Endothelial cell (in vitro differentiated cells): ENCODE results near the gene TMEM163. TPM values are rescaled to one million over a fixed set of nuclear protein-coding genes. Genes with fewer than 3 reads are reported as not detected.
A peak's percentile ranks its signal among the peaks of the same experiment; 100 is the strongest.
"Not testable (repeated sequence)": the region's sequence is repeated elsewhere in the genome, so short reads cannot be mapped to it uniquely, and the experiment has no call there.

Source experiments
- DNase-seq: peaks from one replicate; pipeline ENCODE4 v3.0.0; 2021; ENCODE audit warnings: low spot score
- H3K27ac Mint-ChIP-seq: one replicate; pipeline ENCODE4 v1.8.0; 2021; ENCODE audit warnings: mixed read lengths, inconsistent platforms; ENCODE audit not compliant: unreplicated experiment
- H3K27me3 Mint-ChIP-seq: one replicate; pipeline ENCODE4 v1.8.0; 2021; ENCODE audit warnings: mild to moderate bottlenecking, moderate library complexity, mixed read lengths, inconsistent platforms; ENCODE audit not compliant: unreplicated experiment
- H3K36me3 Mint-ChIP-seq: one replicate; pipeline ENCODE4 v1.8.0; 2021; ENCODE audit warnings: mild to moderate bottlenecking, low read depth, mixed read lengths, inconsistent platforms; ENCODE audit not compliant: unreplicated experiment
- H3K4me1 Mint-ChIP-seq: one replicate; pipeline ENCODE4 v1.8.0; 2021; ENCODE audit warnings: mild to moderate bottlenecking, mixed read lengths, inconsistent platforms; ENCODE audit not compliant: unreplicated experiment
- H3K4me3 Mint-ChIP-seq: one replicate; pipeline ENCODE4 v1.8.0; 2021; ENCODE audit warnings: mild to moderate bottlenecking, mixed read lengths, inconsistent platforms; ENCODE audit not compliant: unreplicated experiment
- H3K9me3 Mint-ChIP-seq: one replicate; pipeline ENCODE4 v1.8.0; 2021; ENCODE audit warnings: mixed read lengths, inconsistent platforms; ENCODE audit not compliant: unreplicated experiment
- CTCF ChIP-seq: fragments of 200-600 bp; sonication (generic); IDR thresholded peaks from one replicate; pipeline ENCODE4 v1.5.0; 2021; ENCODE audit warnings: antibody characterized with exemption; ENCODE audit not compliant: unreplicated experiment
- total RNA-seq: library from RNA; stranded (reverse); fragmentation: NEBNext Ultra II Directional; extraction: Animal tissue kit (Norgen Biotek cat#: 25700); gene quantifications from one replicate; pipeline ENCODE4 v1.2.1, GENCODE V29; 2021; ENCODE audit not compliant: unreplicated experiment

TMEM163 gene
- total RNA-seq, 1 donor from 2014 or later: 150 TPM

DNA sequence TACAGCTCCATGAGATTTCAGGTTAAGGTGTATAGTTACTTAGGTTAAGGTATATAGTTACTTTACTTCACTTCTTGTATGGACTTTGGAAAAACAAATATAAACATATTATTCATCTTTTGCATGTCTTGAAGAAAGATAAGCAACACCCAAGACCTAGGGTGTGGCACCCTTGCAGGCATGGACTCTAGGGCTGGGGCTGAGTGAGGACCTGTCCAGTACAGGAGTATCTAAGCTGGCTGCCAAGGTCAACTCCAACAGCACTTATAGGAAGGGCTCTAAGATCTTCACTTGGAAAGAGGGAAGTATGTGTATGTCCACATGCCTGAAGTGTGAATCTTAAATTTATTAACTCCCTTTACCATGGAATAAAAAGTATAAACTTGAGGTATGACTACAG is 7.1 kb upstream of the TMEM163 start:
- DNase-seq: no peak
- H3K36me3 Mint-ChIP-seq: no peaks in the 10 kb centered on the region
- no peaks in the 10 kb centered on the region for H3K9me3 Mint-ChIP-seq
- H3K27ac Mint-ChIP-seq: no peak overlapping the region
- no peak for TF ChIP-seq CTCF
- no peaks in the 10 kb centered on the region for H3K4me1 Mint-ChIP-seq
- no peak overlapping the region for H3K4me3 Mint-ChIP-seq
- H3K27me3 Mint-ChIP-seq: peaks cover 4% of the 10 kb centered on the region

DNA sequence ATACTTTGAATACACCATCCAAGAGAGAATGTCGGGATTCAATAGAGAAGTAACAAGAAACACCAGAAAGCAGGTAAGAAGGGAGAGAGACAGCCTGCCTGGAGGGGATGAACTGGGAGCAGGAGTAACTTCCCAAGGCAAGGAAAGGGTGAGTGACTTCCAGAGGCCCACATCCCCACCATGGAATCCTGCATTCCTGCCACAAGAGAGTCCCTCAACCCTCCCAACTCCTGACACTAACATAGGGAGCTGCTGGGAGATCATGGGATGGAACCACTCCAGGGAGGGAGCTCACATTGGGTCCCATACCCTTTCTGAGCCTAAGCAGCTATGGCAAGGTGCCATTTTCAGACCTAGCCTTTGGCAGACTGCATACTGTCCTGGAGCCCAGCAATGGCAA is 5.5 kb upstream of the TMEM163 start:
- Mint-ChIP-seq H3K4me1 (peaks cover 4% of the 10 kb centered on the region), H3K27ac (no peak overlapping the region), H3K36me3 (peaks cover 13% of the 10 kb centered on the region), H3K4me3 (no peak overlapping the region), H3K27me3 (peaks cover 12% of the 10 kb centered on the region), H3K9me3 (no peaks in the 10 kb centered on the region)
- no peak for TF ChIP-seq CTCF
- no peak for DNase-seq

GRCh38 chr2:134723742-134724141 is 4.9 kb upstream of the TMEM163 start:
- Mint-ChIP-seq H3K36me3 (peaks cover 13% of the 10 kb centered on the region), H3K27me3 (peaks cover 12% of the 10 kb centered on the region)
- not testable (repeated sequence) for H3K9me3 Mint-ChIP-seq, H3K4me3 Mint-ChIP-seq, DNase-seq, H3K4me1 Mint-ChIP-seq, H3K27ac Mint-ChIP-seq

- peak; percentile 55 for TF ChIP-seq CTCF
- H3K4me1 Mint-ChIP-seq: peaks cover 5% of the 10 kb centered on the region
- no peaks in the 10 kb centered on the region for H3K9me3 Mint-ChIP-seq
- H3K27ac Mint-ChIP-seq: no peak overlapping the region
- peak; percentile 41 for DNase-seq
- H3K4me3 Mint-ChIP-seq: no peak overlapping the region
- peaks cover 14% of the 10 kb centered on the region for H3K36me3 Mint-ChIP-seq
- peaks cover 13% of the 10 kb centered on the region for H3K27me3 Mint-ChIP-seq
Measured at GRCh38 chr2:134722728-134723127, 3.9 kb upstream of the TMEM163 start.

- peaks cover 14% of the 10 kb centered on the region for H3K27me3 Mint-ChIP-seq
- DNase-seq: no peak
- no peak for TF ChIP-seq CTCF
- H3K9me3 Mint-ChIP-seq: no peaks in the 10 kb centered on the region
- H3K36me3 Mint-ChIP-seq: peaks cover 25% of the 10 kb centered on the region
- no peak overlapping the region for H3K27ac Mint-ChIP-seq
- no peak overlapping the region for H3K4me3 Mint-ChIP-seq
- H3K4me1 Mint-ChIP-seq: peaks cover 16% of the 10 kb centered on the region
Measured at GRCh38 chr2:134721596-134721995, 2.8 kb upstream of the TMEM163 start.
